ENCODE data around the gene DCDC2.
"Not testable (repeated sequence)": the region's sequence is repeated elsewhere in the genome, so short reads cannot be mapped to it uniquely, and the experiment has no call there.

The DCDC2 gene

DNA sequence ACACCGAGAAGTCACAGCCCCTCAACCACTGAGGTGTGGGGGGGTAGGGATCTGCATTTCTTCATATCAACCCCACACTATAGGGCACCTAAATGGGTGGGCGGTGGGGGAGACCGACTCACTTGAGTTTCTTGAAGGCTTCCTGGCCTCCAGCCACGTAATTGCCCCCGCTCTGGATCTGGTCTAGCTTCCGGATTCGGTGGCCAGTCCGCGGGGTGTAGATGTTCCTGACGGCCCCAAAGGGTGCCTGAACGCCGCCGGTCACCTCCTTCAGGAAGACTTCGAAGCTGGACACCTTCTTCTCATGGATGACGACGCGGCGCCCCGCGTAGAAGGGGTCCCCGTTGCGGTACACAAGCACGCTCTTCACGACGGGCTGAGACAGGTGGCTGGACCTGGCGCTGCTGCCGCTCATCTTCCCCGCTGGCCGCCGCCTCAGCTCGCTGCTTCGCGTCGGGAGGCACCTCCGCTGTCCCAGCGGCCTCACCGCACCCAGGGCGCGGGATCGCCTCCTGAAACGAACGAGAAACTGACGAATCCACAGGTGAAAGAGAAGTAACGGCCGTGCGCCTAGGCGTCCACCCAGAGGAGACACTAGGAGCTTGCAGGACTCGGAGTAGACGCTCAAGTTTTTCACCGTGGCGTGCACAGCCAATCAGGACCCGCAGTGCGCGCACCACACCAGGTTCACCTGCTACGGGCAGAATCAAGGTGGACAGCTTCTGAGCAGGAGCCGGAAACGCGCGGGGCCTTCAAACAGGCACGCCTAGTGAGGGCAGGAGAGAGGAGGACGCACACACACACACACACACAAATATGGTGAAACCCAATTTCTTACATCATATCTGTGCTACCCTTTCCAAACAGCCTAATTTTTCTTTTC is at the start of gene DCDC2:
TSS of gene DCDC2 (minus strand) at position 724 of the 883 bp plus-strand sequence. CDS start at position 415, 309 bp downstream.
- peak; percentile 31 for DNase-seq

DNA sequence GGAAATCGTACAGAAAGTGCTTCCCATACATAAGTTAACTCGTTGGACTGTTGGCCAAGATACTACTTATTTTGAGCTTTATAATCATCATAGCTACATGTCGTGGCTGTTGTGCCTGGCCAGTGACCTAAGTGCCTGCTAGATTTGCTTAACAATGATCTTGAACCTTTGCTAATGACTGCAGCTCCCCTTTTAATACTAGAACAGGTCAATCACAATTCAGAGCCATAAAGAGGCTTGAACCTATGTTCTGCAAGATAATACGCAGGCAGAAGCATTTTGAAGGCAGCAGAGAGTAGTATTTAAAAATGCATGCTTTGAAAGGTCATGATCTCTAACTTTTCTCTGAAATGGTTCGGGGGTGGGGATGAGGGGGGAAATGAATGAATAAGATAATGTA is 47.4 kb upstream of the DCDC2 start:
- DNase-seq: no peak

DNA sequence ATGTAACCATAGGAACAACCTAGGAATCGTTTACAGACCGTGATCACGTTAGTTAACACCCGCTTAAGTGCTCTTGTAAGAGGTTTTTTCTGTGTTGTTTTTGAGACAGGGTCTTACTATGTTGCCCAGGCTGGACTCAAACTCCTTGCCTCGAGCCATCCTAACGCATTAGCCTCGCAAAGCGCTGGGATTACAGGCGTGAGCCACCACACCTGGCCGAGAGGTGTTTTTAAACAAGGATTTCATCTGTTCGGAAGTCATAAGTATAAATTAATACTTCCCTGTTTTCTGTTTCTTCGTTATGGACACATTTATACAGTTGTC is 45.6 kb upstream of the DCDC2 start:
- no peak for DNase-seq

DNA sequence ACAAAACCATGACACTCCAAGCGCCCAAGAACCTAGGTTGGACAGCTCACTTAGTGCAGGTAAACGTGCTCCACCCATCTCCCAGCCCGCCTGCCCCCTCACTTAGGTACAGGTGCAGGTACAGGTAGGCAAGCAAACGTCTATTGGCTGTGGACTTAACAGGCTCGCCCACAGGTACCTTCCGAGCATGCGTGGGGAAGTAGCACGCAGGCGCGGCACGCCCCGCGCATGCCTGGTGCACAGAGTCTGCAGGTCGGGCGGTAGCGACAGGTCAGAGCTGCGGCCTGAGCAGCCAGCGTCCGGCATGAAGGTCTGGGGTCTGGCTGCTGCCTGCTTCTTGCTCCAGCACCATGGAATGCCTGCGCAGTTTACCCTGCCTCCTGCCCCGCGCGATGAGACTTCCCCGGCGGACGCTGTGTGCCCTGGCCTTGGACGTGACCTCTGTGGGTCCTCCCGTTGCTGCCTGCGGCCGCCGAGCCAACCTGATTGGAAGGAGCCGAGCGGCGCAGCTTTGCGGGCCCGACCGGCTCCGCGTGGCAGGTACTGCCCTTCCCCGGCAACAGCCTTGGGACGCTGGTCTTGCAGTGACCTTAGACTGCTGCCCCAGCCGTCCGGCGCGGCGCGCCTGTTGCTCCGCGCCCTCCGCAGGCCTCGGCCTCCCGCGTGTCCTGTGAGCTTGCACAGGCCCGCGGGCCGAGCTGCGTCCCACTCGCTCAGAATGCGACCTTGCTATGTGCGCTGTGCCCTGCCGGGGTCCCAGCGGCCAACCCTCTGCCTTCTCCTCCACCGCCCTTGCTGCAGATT is 45.0 kb upstream of the DCDC2 start, which contains the start of gene MRS2:
TSS of gene MRS2 (plus strand) at position 240 of the 804 bp plus-strand sequence. CDS start at position 351, 111 bp downstream.
- peak; percentile 73 for DNase-seq

DNA sequence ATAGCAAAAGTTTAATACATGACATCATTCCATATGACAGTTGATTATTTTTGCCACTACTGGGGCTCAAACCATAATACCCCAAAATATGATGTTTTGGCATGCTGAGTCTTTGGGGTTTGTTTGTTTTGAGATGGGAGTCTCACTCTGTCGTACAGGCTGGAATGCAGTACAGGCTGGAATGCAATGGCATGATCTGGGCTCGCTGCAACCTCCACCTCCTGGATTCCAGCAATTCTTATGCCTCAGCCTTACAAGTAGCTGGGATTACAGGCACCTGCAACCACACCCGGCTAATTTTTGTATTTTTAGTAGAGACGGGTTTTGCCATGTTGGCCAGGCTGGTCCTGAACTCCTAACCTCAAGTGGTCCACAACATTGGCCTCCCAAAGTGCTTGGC is 43.6 kb upstream of the DCDC2 start:
- no peak for DNase-seq

DNA sequence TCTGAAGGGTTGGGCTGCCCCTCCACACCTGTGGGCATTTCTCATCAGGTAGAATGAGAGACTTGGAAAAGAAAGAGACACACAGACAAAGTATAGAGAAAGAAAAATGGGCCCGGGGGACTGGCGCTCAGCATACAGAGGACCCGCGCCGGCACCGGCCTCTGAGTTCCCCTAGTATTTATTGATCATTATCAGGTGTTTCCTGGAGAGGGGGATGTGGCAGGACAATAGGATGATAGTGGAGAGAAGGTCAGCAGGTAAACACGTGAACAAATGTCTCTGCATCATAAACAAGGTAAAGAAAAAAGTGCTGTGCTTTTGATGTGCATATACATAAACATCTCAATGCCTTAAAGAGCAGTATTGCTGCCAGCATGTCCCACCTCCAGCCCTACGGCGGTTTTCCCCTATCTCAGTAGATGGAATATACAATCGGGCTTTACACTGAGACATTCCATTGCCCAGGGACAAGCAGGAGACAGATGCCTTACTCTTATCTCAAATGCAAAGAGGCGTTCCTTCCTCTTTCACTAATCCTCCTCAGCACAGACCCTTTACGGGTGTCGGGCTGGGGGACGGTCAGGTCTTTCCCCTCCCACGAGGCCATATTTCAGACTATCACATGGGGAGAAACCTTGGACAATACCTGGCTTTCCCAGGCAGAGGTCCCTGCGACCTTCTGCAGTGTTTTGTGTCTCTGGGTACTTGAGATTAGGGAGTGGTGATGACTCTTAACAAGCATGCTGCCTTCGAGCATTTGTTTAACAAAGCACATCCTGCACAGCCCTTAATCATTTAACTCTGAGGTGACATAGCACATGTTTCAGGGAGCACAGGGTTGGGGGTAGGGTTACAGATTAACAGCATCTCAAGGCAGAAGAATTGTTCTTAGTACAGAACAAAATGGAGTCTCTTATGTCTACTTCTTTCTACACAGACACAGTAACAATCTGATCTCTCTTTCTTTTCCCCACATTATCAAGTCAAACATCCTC is 42.5 kb upstream of the DCDC2 start:
- DNase-seq: not testable (repeated sequence)

DNA sequence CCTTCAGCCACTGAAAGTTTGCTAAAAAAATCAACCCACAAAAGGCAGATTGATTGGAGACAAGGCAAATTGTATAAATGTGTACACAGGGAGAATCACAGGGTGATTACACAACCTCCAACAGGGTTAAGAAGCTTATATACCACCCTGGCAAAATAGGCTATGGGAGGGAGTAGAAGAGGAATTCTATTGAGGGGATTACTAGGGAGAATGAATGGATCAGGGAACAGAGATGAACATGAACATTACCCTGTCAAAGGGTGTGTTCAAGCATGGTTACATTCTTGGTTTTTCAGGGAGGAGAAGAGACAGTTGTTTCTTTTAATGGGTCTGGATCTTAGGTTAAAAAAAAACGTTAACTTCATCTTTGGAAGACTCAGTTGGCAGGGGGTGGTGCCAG is 39.8 kb upstream of the DCDC2 start:
- no peak for DNase-seq

DNA sequence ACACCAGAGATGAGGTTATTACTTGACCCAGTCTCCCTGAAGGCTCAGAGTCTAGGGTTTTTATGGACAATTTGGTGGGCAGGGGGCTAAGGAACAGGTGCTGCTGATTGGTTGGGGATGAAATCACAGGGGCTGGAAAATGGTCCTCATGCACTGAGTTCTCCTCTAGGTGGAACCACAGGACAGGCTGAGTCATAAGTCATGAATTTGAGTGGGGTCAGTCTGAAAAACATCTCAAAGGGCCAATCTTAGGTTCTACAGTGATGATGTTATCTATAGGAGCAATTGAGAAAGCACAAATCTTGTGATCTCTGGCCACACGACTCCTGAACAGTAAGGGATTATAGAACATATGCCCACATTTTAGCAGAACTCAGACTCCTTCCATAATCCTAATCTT is 39.0 kb upstream of the DCDC2 start:
- DNase-seq: no peak

DNA sequence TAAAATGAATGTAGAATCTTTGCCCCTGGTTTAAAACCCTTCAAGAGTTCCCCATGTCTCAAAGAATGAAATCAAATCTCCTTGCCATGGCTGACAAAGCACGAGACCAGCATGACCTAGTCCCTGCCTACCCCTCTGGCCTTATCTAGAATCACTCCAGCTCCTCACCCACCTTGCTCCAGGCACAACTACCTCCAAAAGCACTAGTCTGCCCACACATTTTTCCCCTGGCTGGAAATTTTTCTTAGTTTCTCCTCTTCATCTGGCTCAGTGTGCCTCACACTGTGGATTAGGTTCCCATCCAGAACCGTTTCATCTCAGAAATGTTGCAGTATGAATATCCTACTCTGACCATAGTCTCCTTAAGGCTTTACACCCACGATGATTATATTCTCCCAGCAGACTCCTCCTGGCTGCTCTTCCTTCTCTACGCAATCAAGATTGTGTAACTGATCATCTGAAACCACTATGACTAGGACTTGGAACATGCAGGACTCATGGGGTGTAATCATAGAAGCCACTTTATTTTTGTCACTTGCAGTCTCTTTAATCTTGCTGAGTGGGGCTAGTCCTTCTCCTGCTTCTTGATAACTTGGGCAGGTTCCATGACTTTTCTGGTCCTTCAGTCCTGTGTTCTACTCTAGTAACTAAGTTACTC is 37.0 kb upstream of the DCDC2 start:
- DNase-seq: no peak

DNA sequence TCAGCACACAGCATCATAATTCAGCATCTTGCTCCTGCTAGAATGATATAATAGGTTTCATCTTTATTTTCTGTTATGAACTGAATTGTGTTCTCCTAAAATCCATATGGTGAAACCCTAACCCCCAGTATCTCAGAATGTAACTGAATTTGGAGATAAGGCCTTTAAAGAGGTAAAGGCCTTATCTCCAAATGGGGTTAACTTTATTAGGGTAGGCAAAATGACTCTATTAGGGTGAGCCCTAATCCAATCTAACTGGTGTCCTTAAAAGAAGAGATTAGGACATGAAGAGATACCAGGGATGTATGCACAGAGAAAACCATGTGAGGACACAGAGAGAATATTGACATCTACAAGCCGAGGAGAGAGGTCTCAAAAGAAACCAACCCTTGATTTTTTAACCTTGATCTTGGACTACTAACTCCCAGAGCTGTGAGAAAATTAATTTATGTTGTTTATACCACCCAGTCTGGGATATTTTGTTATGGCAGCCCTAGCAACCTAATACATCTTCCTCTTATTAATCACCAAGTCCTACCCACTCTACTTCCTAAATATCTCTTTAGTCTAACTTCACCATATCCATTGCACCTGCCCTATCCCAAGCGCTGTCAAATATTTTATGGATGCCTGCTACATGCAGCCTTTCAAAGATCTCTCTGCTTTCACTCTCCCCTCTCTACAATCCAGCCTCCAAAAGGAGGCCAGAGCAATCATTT is 36.4 kb upstream of the DCDC2 start:
- no peak for DNase-seq

DNA sequence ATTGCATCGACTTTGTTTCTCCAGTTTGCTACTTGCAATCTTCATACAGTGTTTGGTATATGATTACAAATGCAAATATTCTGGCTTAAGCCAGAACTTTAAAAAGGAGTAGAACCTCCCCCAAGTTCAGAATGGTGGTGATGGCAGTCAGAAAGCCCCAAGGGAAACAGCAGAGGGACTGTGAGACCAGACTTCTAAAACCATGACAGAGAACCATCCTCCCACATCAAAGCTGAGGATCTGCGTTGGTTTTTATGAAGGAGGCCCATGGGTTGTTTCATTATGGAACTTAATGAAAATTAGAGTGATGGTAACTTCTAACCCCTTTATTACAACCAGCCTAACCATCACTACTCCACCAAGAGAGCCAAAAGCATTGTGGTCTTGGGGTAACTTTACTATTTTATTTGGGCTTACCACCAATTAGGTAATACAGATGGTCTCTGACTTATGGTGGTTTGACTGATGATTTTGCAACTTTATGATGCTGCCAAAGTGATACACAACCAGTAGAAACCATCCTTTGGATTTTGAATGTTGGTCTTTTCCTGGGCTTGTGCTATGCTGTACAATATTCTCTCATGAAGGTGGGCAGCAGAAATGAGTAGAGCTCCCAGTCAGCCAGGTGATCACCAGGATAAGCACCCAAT is 34.0 kb upstream of the DCDC2 start:
- DNase-seq: no peak

DNA sequence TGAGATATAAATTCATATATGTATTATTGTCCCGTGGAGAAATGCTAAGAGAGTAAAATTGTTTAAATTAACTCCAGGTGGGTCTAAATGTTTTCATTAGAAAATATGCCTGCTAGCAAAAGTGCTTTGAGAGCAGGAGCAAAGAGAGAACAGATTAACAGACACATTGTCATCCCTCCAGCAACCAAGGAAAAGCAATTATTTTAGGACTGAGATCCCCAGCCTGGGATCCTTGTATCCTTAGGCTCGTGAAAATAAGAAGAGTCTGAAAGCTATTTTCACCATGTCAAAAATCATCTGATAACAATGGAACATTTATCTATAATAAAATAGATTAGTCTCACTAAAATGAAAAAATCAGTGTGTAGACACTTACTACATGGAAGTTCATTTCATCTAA is 33.3 kb upstream of the DCDC2 start:
- no peak for DNase-seq

DNA sequence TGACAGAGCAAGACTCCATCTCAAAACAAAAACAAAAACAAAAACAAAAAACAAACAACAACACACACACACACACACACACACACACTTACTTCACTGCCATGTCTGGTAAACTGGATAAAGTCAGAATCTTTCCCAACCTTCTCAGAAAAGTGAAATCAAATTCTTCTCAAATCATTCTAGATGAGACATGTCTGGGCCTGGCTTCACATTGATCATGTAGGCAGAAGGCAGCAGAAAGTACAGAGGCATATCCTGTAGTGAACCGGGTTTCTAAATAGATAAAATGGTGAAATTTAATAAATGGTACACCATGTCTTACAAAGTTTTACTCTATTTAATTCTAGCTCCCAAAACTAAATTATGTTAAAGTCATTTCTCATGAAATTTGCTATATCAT is 30.0 kb upstream of the DCDC2 start:
- DNase-seq: no peak

DNA sequence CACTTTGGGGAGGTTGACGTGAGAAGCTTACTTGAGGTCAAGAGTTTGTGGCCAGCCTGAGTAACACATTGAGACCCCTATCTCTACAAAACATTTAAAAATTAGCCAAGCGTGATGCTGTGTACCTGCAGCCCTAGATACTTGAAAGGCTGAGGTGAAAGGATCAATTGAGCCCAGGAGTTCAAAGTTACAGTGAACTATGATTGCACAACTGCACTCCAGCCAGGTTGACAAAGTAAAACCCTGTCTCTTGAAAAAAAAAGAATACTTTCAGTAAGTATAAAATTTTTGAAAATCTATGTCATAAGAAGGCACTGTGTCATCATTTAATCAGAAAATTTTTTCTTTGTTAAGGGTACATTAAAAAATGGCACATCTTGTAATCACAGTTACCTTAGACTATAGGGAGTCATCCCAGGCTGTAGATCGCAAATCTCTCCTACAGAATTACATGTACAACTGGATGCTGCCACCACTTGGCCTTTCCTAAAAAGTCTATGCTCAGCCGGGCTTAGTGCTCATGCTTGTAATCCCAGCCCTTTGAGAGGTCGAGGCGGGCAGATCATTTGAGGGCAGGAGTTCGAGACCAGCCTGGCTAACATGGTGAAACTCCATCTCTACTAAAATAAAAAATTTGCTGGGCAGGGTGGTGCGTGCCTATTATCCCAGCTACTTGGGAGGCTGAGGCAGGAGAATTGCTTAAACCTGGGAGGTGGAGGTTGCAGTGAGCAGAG is 27.8 kb upstream of the DCDC2 start:
- no peak for DNase-seq

DNA sequence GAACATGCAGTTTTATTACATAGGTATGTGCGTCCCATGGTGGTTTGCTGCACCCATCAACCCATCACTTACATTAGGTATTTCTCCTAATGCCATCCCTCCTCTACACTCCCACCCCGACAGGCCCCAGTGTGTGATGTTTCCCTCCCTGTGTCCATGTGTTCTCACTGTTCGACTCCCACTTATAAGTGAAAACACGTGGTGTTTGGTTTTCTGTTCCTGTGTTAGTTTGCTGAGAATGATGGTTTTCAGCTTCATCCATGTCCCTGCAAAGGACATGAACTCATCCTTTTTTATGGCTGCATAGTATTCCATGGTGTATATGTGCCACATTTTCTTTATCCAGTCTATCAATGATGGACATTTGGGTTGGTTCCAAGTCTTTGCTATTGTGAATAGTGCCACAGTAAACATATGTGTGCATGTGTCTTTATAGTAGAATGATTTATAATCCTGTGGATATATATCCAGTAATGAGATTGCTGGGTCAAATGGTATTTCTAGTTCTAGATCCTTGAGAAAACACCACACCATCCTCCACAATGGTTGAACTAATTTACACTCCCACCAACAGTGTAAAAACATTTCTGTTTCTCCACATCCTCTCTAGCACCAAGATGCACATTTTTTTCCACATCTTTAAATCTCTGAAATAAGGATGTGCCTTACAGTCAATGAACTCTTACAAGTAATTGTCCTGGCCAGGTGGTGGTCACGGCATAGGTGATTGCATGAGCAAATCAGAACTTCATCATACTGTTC is 26.7 kb upstream of the DCDC2 start:
- not testable (repeated sequence) for DNase-seq

DNA sequence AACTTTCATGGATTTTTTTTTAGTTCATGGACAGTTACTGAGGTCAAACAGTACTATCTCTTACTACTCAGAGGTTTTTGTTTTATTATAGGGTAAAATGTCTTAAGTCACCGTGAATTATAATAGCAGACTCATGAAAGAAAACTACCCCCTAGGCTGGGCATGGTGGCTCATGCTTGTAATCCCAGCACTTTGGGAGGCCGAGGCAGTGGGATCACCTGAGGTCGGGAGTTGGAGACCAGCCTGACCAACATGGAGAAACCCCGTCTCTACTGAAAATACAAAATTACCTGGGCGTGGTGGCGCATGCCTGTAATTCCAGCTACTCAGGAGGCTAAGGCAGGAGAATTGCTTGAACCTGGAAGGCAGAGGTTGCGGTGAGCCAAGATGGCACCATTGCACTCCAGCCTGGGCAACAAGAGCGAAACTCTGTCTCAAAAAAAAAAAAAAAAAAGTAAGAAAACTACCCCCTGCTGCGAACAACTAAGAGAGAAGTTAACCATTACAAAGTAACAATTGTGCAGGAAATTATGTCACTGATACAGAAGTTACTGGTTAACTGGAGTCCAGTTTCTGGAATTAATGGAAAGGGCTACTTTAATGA is 25.1 kb upstream of the DCDC2 start:
- not testable (repeated sequence) for DNase-seq

DNA sequence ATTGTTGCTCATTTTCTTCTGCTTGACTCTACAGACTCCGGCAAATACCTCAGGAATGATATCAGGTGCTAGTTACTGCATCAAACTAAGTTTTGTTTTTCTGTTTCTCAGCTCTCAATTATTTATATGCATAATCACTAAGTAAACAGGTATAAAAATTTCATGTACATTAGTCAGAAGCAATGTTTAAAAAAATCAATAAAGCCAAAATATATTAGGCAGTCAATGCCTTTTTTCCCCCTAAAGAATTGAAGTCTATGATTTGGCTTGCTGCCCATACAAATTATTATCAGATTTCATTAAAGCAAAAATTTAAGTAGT is 24.3 kb upstream of the DCDC2 start:
- no peak for DNase-seq

DNA sequence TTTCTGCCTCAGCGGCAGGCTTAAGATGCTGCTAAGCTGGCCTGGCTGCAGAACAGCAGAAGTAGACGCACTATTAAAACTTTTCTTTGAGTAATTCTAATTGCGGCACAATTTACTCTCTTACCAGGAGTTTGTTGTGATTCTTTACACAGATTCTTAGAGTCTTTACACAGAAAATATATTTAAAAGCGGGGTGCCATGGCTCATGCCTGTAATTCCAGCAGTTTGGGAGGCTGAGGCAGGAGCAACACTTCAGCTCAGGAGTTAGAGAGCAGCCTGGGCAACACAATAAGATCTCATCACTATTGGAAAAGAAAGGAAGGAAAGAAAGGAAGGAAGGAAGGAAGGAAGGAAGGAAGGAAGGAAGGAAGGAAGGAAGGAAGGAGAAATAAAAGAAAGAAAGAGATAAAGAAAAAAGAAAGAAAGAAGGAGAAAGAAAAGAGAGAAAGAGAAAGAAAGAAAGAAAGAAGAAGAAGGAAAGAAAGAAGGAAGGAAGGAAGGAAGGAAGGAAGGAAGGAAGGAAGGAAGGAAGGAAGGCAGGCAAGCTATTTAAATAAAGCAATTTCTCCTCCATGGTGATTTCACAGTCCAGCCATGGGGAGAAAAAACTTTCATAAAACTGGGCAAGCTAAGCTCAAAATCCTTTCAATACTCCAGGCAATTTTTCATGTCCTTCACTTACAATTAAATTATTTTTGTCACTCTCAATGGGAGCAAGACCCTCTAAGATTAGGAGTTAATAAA is 23.8 kb upstream of the DCDC2 start:
- no peak for DNase-seq
